Liver (tissue), 9 donors: ENCODE results near the gene TMEM31. TPM values are rescaled to one million over a fixed set of nuclear protein-coding genes. Genes with fewer than 3 reads are reported as not detected.

Experiments
- DNase-seq: peaks from one replicate; pipeline ENCODE4 v3.0.0-alpha.2; 2017; ENCODE audit warnings: low spot score
- H3K27ac ChIP-seq, 2 donors: one replicate each; pipeline ENCODE4 v1.7.0; 2013; ENCODE audit warnings: inconsistent platforms in 2 of 2, low read length in 2 of 2, control low read depth in 1 of 2, low read depth in 1 of 2, mild to moderate bottlenecking in 1 of 2
- H3K27me3 ChIP-seq, 4 donors: one replicate each; pipeline versions ENCODE4 v1.6.1 to v1.7.0; 2013; ENCODE audit warnings: low read length in 3 of 4, inconsistent platforms in 1 of 4, mild to moderate bottlenecking in 1 of 4, moderate library complexity in 1 of 4; ENCODE audit not compliant: control insufficient read depth in 4 of 4, insufficient read depth in 4 of 4
- H3K36me3 ChIP-seq, 4 donors: one replicate each; pipeline versions ENCODE4 v1.6.1 to v1.7.0; 2013; ENCODE audit warnings: low read length in 3 of 4, mild to moderate bottlenecking in 3 of 4, low read depth in 1 of 4, moderate library complexity in 1 of 4; ENCODE audit not compliant: control insufficient read depth in 4 of 4, insufficient read depth in 3 of 4
- H3K4me1 ChIP-seq, 4 donors: one replicate each; pipeline versions ENCODE4 v1.6.1 to v1.7.0; 2013; ENCODE audit warnings: low read length in 3 of 4, mild to moderate bottlenecking in 3 of 4, moderate library complexity in 1 of 4; ENCODE audit not compliant: control insufficient read depth in 4 of 4, insufficient read depth in 4 of 4
- H3K4me3 ChIP-seq, 3 donors: one replicate each; pipeline versions ENCODE4 v1.6.1 to v1.7.0; 2013; ENCODE audit warnings: low read length in 3 of 3, control low read depth in 1 of 3, low read depth in 1 of 3, mild to moderate bottlenecking in 1 of 3
- H3K9ac ChIP-seq, 2 donors: one replicate each; pipeline ENCODE4 v1.7.0; 2013; ENCODE audit warnings: low read length in 2 of 2, mild to moderate bottlenecking in 2 of 2, moderate library complexity in 2 of 2, control low read depth in 1 of 2, low read depth in 1 of 2
- H3K9me3 ChIP-seq, 4 donors: one replicate each; pipeline versions ENCODE4 v1.6.1 to v1.7.0; 2013; ENCODE audit warnings: low read length in 3 of 4; ENCODE audit not compliant: control insufficient read depth in 4 of 4
- EGR1 ChIP-seq, 2 donors: IDR thresholded peaks; 2 replicates each; pipeline ENCODE4 v1.6.1; 2016 to 2018; ENCODE audit warnings: antibody characterized with exemption in 2 of 2, low read depth in 2 of 2
- FOXA1 ChIP-seq: IDR thresholded peaks from 2 replicates; pipeline ENCODE4 v1.6.1; 2016; ENCODE audit warnings: antibody characterized with exemption
- FOXA2 ChIP-seq: IDR thresholded peaks from 2 replicates; pipeline ENCODE4 v1.6.1; 2016; ENCODE audit warnings: antibody characterized with exemption
- GABPA ChIP-seq, 2 donors: IDR thresholded peaks in 1 of 2; conservative IDR thresholded peaks in 1 of 2; 2 replicates each; pipeline ENCODE4 v1.6.1; 2016; ENCODE audit warnings: antibody characterized with exemption in 2 of 2, mild to moderate bottlenecking in 1 of 2, moderate library complexity in 1 of 2
- HNF4A ChIP-seq, 2 donors: conservative IDR thresholded peaks; 2 replicates each; pipeline ENCODE4 v1.6.1; 2016; ENCODE audit warnings: antibody characterized with exemption in 2 of 2, mild to moderate bottlenecking in 2 of 2
- JUND ChIP-seq, 2 donors: IDR thresholded peaks; 2 replicates each; pipeline ENCODE4 v1.6.1; 2016; ENCODE audit warnings: antibody characterized with exemption in 2 of 2
- MAX ChIP-seq: IDR thresholded peaks from 2 replicates; pipeline ENCODE4 v1.6.1; 2016; ENCODE audit warnings: antibody characterized with exemption
- NR2F2 ChIP-seq: IDR thresholded peaks from 2 replicates; pipeline ENCODE4 v1.6.1; 2016; ENCODE audit warnings: antibody characterized with exemption
- RAD21 ChIP-seq, 2 donors: IDR thresholded peaks; 2 replicates each; pipeline ENCODE4 v1.6.1; 2016; ENCODE audit warnings: antibody characterized with exemption in 2 of 2, mild to moderate bottlenecking in 2 of 2
- SP1 ChIP-seq: IDR thresholded peaks from 2 replicates; pipeline ENCODE4 v1.6.1; 2018; ENCODE audit warnings: antibody characterized with exemption, mild to moderate bottlenecking
- TAF1 ChIP-seq: conservative IDR thresholded peaks from 2 replicates; pipeline ENCODE4 v1.6.1; 2016; ENCODE audit warnings: antibody characterized with exemption, mild to moderate bottlenecking
- YY1 ChIP-seq: IDR thresholded peaks from 2 replicates; pipeline ENCODE4 v1.6.1; 2016; ENCODE audit warnings: antibody characterized with exemption, mild to moderate bottlenecking
- WGBS: extraction: QIAGEN DNeasy Blood & Tissue Kit; methylation state at CpG from one replicate; pipeline ENCODE4 v1.1.7; 2013; 5-methylcytosine and 5-hydroxymethylcytosine counted together
- polyA plus RNA-seq, 2 donors: library from polyadenylated mRNA; stranded (reverse) in 1 of 2; unstranded in 1 of 2; fragments of 200-250 nt in 1 of 2; fragments of >200 nt in 1 of 2; fragmentation: Nextera tagmentation in 1 of 2; extraction: Ambion mirVana in 1 of 2; gene quantifications; one replicate each; pipeline versions ENCODE4 v1.2.1 to v1.2.3, GENCODE V29; 2013 to 2015
- total RNA-seq, 2 donors: library from RNA; depleted of rRNA; stranded (reverse); fragments of >200 nt; gene quantifications; one replicate each; pipeline ENCODE4 v1.2.3, GENCODE V29; 2014
- TF ChIP-seq, protein P1 (sequence below): IDR thresholded peaks from 2 replicates; pipeline ENCODE4 v1.6.1; 2016; ENCODE audit warnings: antibody characterized with exemption
- TF ChIP-seq, protein P2 (sequence below): IDR thresholded peaks from 2 replicates; pipeline ENCODE4 v1.6.1; 2016; ENCODE audit warnings: antibody characterized with exemption, mild to moderate bottlenecking
- donor health status: healthy.
- donor health status: healthy.
- donor health status: healthy.
- donor health status: healthy.
- donor health status: healthy.

Gene TMEM31
- total and polyA plus RNA-seq, 4 donors, result not detected

GRCh38 chrX:103734125-103734760 is 23.5 kb downstream of the TMEM31 start:
- H3K4me3 ChIP-seq, result no peak overlapping the region
- H3K4me1 ChIP-seq, result no peaks in the 10 kb centered on the region
- H3K36me3 ChIP-seq, result no peaks in the 10 kb centered on the region
- no peaks in the 10 kb centered on the region for H3K27me3 ChIP-seq
- no peak overlapping the region for H3K27ac ChIP-seq
- TF ChIP-seq NR2F2 (no peak), EGR1 (IDR thresholded peaks at IDR 0.05; ENCODE audit: low read depth in 2 of 2) (no peak), SP1 (no peak), TAF1 (no peak), FOXA1 (no peak), FOXA2 (no peak), JUND (IDR thresholded peaks at IDR 0.05) (no peak), YY1 (no peak)
- TF ChIP-seq, protein P1, sequence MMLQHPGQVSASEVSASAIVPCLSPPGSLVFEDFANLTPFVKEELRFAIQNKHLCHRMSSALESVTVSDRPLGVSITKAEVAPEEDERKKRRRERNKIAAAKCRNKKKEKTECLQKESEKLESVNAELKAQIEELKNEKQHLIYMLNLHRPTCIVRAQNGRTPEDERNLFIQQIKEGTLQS, result no peak
- TF ChIP-seq, protein P2, sequence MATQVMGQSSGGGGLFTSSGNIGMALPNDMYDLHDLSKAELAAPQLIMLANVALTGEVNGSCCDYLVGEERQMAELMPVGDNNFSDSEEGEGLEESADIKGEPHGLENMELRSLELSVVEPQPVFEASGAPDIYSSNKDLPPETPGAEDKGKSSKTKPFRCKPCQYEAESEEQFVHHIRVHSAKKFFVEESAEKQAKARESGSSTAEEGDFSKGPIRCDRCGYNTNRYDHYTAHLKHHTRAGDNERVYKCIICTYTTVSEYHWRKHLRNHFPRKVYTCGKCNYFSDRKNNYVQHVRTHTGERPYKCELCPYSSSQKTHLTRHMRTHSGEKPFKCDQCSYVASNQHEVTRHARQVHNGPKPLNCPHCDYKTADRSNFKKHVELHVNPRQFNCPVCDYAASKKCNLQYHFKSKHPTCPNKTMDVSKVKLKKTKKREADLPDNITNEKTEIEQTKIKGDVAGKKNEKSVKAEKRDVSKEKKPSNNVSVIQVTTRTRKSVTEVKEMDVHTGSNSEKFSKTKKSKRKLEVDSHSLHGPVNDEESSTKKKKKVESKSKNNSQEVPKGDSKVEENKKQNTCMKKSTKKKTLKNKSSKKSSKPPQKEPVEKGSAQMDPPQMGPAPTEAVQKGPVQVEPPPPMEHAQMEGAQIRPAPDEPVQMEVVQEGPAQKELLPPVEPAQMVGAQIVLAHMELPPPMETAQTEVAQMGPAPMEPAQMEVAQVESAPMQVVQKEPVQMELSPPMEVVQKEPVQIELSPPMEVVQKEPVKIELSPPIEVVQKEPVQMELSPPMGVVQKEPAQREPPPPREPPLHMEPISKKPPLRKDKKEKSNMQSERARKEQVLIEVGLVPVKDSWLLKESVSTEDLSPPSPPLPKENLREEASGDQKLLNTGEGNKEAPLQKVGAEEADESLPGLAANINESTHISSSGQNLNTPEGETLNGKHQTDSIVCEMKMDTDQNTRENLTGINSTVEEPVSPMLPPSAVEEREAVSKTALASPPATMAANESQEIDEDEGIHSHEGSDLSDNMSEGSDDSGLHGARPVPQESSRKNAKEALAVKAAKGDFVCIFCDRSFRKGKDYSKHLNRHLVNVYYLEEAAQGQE, result no peak
- no peaks in the 10 kb centered on the region for H3K9me3 ChIP-seq
- DNase-seq, result no peak
- WGBS, result 36% methylated on average over 4 of the region's 4 CpGs
- no peak overlapping the region for H3K9ac ChIP-seq

DNA sequence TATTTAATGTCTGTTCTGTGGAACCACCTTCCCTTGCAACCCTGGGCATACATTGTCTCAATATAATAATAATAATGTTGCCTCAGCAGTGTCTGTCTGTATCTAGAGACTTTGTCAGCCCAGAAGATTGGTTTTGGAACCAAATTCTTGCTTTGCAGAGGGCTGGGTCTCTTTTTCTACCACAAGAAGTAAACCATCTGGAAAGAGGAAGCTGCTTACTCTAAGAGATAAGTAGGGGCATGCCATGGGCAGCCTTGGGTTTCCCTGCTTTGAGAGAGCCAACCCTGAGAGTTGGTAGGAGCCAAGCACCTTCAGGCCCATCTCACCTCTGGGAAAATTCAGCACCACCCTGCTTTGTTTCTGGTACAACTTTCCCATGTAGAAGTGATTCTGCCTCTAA is 27.0 kb downstream of the TMEM31 start:
- no peak overlapping the region for H3K9ac ChIP-seq
- no peak overlapping the region for H3K4me3 ChIP-seq
- H3K4me1 ChIP-seq, result no peaks in the 10 kb centered on the region
- no peaks in the 10 kb centered on the region for H3K36me3 ChIP-seq
- no peak for DNase-seq
- H3K9me3 ChIP-seq, result no peaks in the 10 kb centered on the region
- TF ChIP-seq EGR1 (IDR thresholded peaks at IDR 0.05; ENCODE audit: low read depth in 2 of 2) (no peak), YY1 (no peak), RAD21 (IDR thresholded peaks at IDR 0.05) (no peak), TAF1 (no peak), JUND (IDR thresholded peaks at IDR 0.05) (no peak), GABPA (IDR thresholded peaks at IDR 0.05 in 1 of 2, conservative IDR thresholded peaks at IDR 0.05 in 1 of 2) (no peak), HNF4A (conservative IDR thresholded peaks at IDR 0.05) (no peak), MAX (no peak), SP1 (no peak)
- TF ChIP-seq, protein P2, result no peak
- H3K27me3 ChIP-seq, result no peaks in the 10 kb centered on the region
- no peak overlapping the region for H3K27ac ChIP-seq
